Upper lobe of left lung (tissue), 6 donors: ENCODE results near the gene SGCA. TPM values are rescaled to one million over a fixed set of nuclear protein-coding genes. Genes with fewer than 3 reads are reported as not detected.

ENCODE experiments used
- ATAC-seq, 2 donors: fragments of 200-7000 bp; cut with Tn5 transposase; one replicate each; pipeline ENCODE4 v1.9.1; 2022; ENCODE audit warnings: mild to moderate bottlenecking in 2 of 2, moderate library complexity in 2 of 2; ENCODE audit not compliant: low FRiP score in 2 of 2
- DNase-seq, 2 donors: peaks; one replicate each; pipeline ENCODE4 v3.0.0-alpha.2; 2019 to 2020
- H3K27ac ChIP-seq, 4 donors: fragments of 200-600 bp; sonication (generic); one replicate each; pipeline ENCODE4 v1.5.1; 2016 to 2019
- H3K27me3 ChIP-seq, 4 donors: fragments of 200-600 bp; sonication (generic); one replicate each; pipeline ENCODE4 v1.5.1; 2017 to 2019
- H3K36me3 ChIP-seq, 4 donors: fragments of 200-600 bp; sonication (generic); one replicate each; pipeline ENCODE4 v1.5.1; 2016 to 2019
- H3K4me1 ChIP-seq, 4 donors: fragments of 200-600 bp; sonication (generic); one replicate each; pipeline ENCODE4 v1.5.1; 2018 to 2019
- H3K4me3 ChIP-seq, 4 donors: fragments of 200-600 bp; sonication (generic); one replicate each; pipeline ENCODE4 v1.5.1; 2017 to 2019; ENCODE audit warnings: mild to moderate bottlenecking in 2 of 4, moderate library complexity in 1 of 4
- H3K9me3 ChIP-seq, 4 donors: fragments of 200-600 bp; sonication (generic); one replicate each; pipeline ENCODE4 v1.5.1; 2018 to 2019
- EP300 ChIP-seq, 4 donors: sonication (generic); formaldehyde crosslinking; IDR thresholded peaks; one replicate each; pipeline ENCODE4 v1.5.1; 2017; ENCODE audit warnings: antibody characterized with exemption in 4 of 4, control low read depth in 2 of 4
- POLR2A ChIP-seq, 4 donors: fragments of 450-650 bp; IDR thresholded peaks; one replicate each; pipeline ENCODE4 v1.5.1; 2016 to 2017; ENCODE audit warnings: antibody characterized with exemption in 4 of 4, mild to moderate bottlenecking in 2 of 4
- POLR2AphosphoS5 ChIP-seq, 2 donors: sonication (generic); formaldehyde crosslinking; IDR thresholded peaks; one replicate each; pipeline ENCODE4 v1.5.1; 2017; ENCODE audit warnings: antibody characterized with exemption in 2 of 2
- WGBS, 2 donors: methylation state at CpG; one replicate each; pipeline ENCODE4 v1.1.5; 2017 to 2018; 5-methylcytosine and 5-hydroxymethylcytosine counted together
- total RNA-seq, 6 donors: library from RNA; depleted of rRNA in 4 of 6; stranded (reverse); fragments of >200 nt in 4 of 6; gene quantifications; one replicate each; pipeline versions ENCODE4 v1.1.0 to v1.2.1, GENCODE V29; 2016 to 2021
- TF ChIP-seq, protein P1 (sequence below), 6 experiments: fragments of 450-650 bp in 4 of 6; fragments of 200-600 bp in 2 of 6; sonication (generic) in 2 of 6; IDR thresholded peaks; one replicate each; pipeline ENCODE4 v1.5.1; 2016 to 2019; ENCODE audit warnings: antibody characterized with exemption in 6 of 6
- donor health status: DM: no; HTN: no; CAD: no; lungs with moderate emphysema.
- donor health status: DM: no; HTN: yes; CAD: no; lungs with severe emphysema.

SGCA gene
- total RNA-seq, 6 donors from 2014 or later: 1.6 to 19.7 (median 14.1) TPM

DNA sequence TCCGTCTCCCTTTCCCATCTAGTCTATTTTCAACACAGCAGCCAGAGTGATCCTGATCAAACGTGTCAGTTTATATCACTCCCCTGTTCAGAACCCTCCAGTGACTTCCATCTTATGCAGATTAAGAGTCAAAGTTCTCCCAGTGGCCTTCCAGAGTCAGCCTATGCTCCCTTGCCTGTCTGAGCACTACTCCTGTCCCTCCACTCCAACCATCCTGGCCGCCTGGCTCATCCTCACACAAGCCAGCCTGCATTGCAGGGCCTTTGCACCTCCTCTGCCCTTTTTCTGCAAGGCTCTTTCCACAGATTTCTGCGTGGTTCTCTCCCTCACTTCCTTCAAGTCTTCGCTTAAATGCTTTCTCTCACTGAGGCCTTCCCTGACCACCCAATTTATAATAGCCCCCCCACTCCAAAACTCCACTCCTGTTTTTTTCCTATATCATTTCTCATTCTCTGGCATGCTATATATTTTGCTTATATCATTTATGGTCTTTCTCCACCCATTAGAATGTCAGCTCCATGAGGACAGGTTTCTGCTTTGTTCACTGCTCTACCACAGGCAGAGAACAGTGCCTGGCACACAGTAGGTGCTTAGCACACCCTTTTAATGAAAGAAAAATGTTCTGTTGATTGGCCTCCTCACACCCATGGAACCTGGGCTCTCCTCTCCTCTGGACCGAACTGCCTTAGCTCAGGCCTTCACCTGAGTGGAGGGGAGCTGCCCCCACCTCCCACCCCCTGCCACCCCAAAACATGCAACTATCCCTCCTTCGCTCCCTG lies 45.1 kb upstream of the SGCA start:
- H3K9me3 ChIP-seq: no peaks in the 10 kb centered on the region
- WGBS, 2 donors: 83 to 89% methylated on average over 7 of the region's 7 CpGs
- H3K4me1 ChIP-seq: peaks cover 11 to 31% (median 16%) of the 10 kb centered on the region in 4 donors
- H3K36me3 ChIP-seq: no peaks in the 10 kb centered on the region
- H3K27ac ChIP-seq: no peak overlapping the region
- H3K27me3 ChIP-seq: peaks cover 0 to 6% (median 0%) of the 10 kb centered on the region in 4 donors
- ATAC-seq (no peak), DNase-seq (no peak)
- TF ChIP-seq POLR2A (IDR thresholded peaks at IDR 0.05): no peak
- no peak for TF ChIP-seq POLR2AphosphoS5 (IDR thresholded peaks at IDR 0.05)
- TF ChIP-seq EP300 (IDR thresholded peaks at IDR 0.05): no peak
- TF ChIP-seq, protein P1, sequence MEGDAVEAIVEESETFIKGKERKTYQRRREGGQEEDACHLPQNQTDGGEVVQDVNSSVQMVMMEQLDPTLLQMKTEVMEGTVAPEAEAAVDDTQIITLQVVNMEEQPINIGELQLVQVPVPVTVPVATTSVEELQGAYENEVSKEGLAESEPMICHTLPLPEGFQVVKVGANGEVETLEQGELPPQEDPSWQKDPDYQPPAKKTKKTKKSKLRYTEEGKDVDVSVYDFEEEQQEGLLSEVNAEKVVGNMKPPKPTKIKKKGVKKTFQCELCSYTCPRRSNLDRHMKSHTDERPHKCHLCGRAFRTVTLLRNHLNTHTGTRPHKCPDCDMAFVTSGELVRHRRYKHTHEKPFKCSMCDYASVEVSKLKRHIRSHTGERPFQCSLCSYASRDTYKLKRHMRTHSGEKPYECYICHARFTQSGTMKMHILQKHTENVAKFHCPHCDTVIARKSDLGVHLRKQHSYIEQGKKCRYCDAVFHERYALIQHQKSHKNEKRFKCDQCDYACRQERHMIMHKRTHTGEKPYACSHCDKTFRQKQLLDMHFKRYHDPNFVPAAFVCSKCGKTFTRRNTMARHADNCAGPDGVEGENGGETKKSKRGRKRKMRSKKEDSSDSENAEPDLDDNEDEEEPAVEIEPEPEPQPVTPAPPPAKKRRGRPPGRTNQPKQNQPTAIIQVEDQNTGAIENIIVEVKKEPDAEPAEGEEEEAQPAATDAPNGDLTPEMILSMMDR (IDR thresholded peaks at IDR 0.05): no peak
- H3K4me3 ChIP-seq: no peak overlapping the region

DNA sequence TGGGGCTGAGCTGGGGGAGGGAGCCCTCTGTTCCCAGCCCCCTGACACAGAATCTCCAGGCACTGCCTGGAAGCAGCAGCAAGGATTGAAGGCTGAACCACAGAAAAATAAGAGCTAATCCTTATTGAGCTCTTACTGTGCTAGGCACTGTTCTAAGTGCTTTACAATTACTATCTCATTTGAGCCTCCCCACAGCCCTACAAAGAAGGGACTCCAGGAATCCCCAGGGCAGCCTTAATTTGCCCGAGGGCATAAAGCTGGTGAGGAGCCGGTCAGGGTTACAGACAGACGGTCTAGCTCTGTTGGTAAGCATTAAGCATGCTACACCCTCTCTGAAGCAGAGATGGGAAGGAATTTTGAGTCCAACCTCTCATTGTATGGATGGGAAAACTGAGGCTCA lies 42.9 kb upstream of the SGCA start:
- peak overlapping the region in 3 of 4 donors; percentile 37 to 83 (median 51) for H3K27ac ChIP-seq
- WGBS, 2 donors: 89 to 100% methylated on average over 3 of the region's 3 CpGs

DNA sequence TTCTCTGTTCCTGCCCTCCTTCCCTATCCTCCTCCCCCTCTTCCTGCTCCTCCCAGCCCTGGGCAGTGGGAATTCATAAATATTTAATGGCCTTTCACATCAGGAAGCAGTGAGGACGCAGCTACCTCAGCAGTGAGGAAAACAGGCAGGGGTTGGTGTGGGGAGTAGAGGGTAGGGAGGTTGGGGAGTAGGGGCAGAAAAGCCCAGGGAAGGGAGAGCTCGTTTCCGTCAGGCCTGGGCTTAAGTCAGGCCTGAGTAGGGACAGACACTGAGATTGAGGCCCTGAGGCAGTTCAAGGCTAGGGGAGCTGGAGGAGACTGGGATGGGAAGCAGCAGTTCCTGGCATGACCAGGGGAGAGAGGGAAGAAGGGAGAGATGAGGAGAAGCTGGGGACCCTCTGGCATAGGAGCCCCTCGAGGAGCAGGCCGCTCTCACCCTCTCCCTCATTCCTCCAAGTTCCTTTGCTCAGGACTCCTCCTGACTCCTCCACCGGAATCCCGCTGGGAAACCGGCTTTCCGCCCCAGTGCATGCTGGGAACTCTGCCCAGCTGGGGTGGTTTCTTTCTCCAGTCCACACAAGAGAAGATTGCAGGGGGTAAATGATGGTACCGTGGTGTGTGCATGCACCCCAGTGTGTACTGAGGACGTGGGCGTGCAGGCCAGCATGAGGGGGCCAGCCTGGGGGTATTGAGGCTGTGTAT lies 42.0 kb upstream of the SGCA start:
- peak overlapping the region; percentile 37 to 83 (median 52) for H3K27ac ChIP-seq
- H3K27me3 ChIP-seq: peaks cover 0 to 2% (median 0%) of the 10 kb centered on the region in 4 donors
- H3K4me3 ChIP-seq: no peak overlapping the region
- TF ChIP-seq POLR2AphosphoS5 (IDR thresholded peaks at IDR 0.05) (no peak), POLR2A (IDR thresholded peaks at IDR 0.05) (no peak), EP300 (IDR thresholded peaks at IDR 0.05) (no peak)
- TF ChIP-seq, protein P1 (IDR thresholded peaks at IDR 0.05): no peak
- H3K9me3 ChIP-seq: no peaks in the 10 kb centered on the region
- no peak for ATAC-seq
- WGBS, 2 donors: 50 to 57% methylated on average over 12 of the region's 12 CpGs
- H3K4me1 ChIP-seq: peaks cover 19 to 37% (median 25%) of the 10 kb centered on the region in 4 donors
- DNase-seq: no peak
- H3K36me3 ChIP-seq: no peaks in the 10 kb centered on the region

More for the DNA sequence above, 42.9 kb upstream of the SGCA start:
- TF ChIP-seq, protein P1 (IDR thresholded peaks at IDR 0.05): no peak
- TF ChIP-seq EP300 (IDR thresholded peaks at IDR 0.05) (no peak), POLR2A (IDR thresholded peaks at IDR 0.05) (no peak), POLR2AphosphoS5 (IDR thresholded peaks at IDR 0.05) (no peak)
- no peaks in the 10 kb centered on the region for H3K36me3 ChIP-seq
- DNase-seq: no peak
- no peaks in the 10 kb centered on the region for H3K27me3 ChIP-seq
- ATAC-seq: no peak
- H3K9me3 ChIP-seq: no peaks in the 10 kb centered on the region
- peaks cover 12 to 28% (median 18%) of the 10 kb centered on the region in 4 donors for H3K4me1 ChIP-seq
- no peak overlapping the region for H3K4me3 ChIP-seq

DNA sequence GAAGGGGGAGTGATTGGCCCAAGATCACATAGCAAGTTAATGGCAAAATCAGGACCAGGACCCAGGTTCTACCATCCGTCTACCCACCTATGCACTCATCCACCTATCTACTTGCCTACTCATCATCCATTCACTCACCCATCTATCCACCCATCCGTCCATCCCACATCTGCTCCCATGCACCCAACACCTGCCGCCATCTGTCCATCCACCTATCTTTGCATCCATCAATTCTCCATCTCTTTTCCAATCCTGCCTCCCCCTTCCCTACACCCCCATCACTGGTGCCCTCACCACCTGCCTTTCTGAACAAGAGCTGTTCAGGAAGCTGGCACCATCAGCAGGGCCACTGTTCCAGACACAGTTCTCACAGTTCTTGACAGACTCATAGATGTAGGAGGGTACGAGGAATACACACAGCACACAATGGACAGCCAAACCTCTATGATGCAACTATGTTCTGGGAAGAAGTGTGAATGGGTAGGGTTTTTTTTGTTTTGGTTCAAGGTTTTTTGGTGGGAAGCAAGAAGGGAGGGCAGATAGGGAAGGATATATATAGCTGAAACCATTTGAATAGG lies 40.3 kb upstream of the SGCA start:
- H3K27ac ChIP-seq: no peak overlapping the region
- no peaks in the 10 kb centered on the region for H3K9me3 ChIP-seq
- H3K4me3 ChIP-seq: no peak overlapping the region
- H3K36me3 ChIP-seq: no peaks in the 10 kb centered on the region
- TF ChIP-seq, protein P1 (IDR thresholded peaks at IDR 0.05): no peak
- TF ChIP-seq POLR2A (IDR thresholded peaks at IDR 0.05) (no peak), POLR2AphosphoS5 (IDR thresholded peaks at IDR 0.05) (no peak), EP300 (IDR thresholded peaks at IDR 0.05) (no peak)
- peaks cover 34 to 54% (median 40%) of the 10 kb centered on the region in 4 donors for H3K4me1 ChIP-seq
- ATAC-seq (no peak), DNase-seq (no peak)
- WGBS, 2 donors: 93 to 95% methylated on average over 4 of the region's 4 CpGs
- peaks cover 0 to 14% (median 10%) of the 10 kb centered on the region in 4 donors for H3K27me3 ChIP-seq
